Smooth muscle cell (in vitro differentiated cells): ENCODE results near the gene PORCN. TPM values are rescaled to one million over a fixed set of nuclear protein-coding genes. Genes with fewer than 3 reads are reported as not detected.

Experiments used
- DNase-seq: peaks from one replicate; lab custom pipeline; 2025; ENCODE audit not compliant: unreplicated experiment; lab: John Stamatoyannopoulos, UW
- H2AFZ ChIP-seq: fragments of 200-600 bp; sonication (generic); 2 replicates; pipeline ENCODE4 v1.6.0; 2016; ENCODE audit warnings: antibody characterized with exemption, low read depth, mild to moderate bottlenecking
- H3F3A ChIP-seq: fragments of 200-600 bp; sonication (generic); 2 replicates; pipeline ENCODE4 v1.6.0; 2017; ENCODE audit warnings: antibody characterized with exemption, low read depth
- H3K27ac ChIP-seq: fragments of 200-600 bp; sonication (generic); 2 replicates; pipeline ENCODE4 v1.5.1; 2016; ENCODE audit warnings: low read depth, mild to moderate bottlenecking
- H3K27me3 ChIP-seq: fragments of 200-600 bp; sonication (generic); 2 replicates; pipeline ENCODE4 v1.6.1; 2016; ENCODE audit warnings: low read depth, mild to moderate bottlenecking
- H3K36me3 ChIP-seq: fragments of 200-600 bp; sonication (generic); 2 replicates; pipeline ENCODE4 v1.5.1; 2016; ENCODE audit warnings: low read depth
- H3K4me1 ChIP-seq: fragments of 200-600 bp; sonication (generic); 2 replicates; pipeline ENCODE4 v1.5.1; 2016; ENCODE audit warnings: low read depth
- H3K4me2 ChIP-seq: fragments of 200-600 bp; sonication (generic); 2 replicates; pipeline ENCODE4 v1.6.0; 2016; ENCODE audit warnings: mild to moderate bottlenecking
- H3K4me3 ChIP-seq: fragments of 200-600 bp; sonication (generic); 2 replicates; pipeline ENCODE4 v1.5.1; 2016; ENCODE audit warnings: mild to moderate bottlenecking
- H3K79me2 ChIP-seq: fragments of 200-600 bp; sonication (generic); 2 replicates; pipeline ENCODE4 v1.6.0; 2016; ENCODE audit warnings: low read depth, mild to moderate bottlenecking
- H3K9ac ChIP-seq: fragments of 200-600 bp; sonication (generic); 2 replicates; pipeline ENCODE4 v1.6.0; 2016; ENCODE audit warnings: low read depth
- H3K9me3 ChIP-seq: fragments of 200-600 bp; sonication (generic); replicated peaks from 2 replicates; pipeline ENCODE4 v1.5.1; 2016; ENCODE audit warnings: low read depth
- H4K20me1 ChIP-seq: fragments of 200-600 bp; sonication (generic); 2 replicates; pipeline ENCODE4 v1.6.0; 2016; ENCODE audit warnings: low read depth
- WGBS: methylation state at CpG from one replicate; pipeline ENCODE4 v1.1.7; 2016; ENCODE audit warnings: low lambda C conversion rate; 5-methylcytosine and 5-hydroxymethylcytosine counted together
- polyA plus RNA-seq: library from polyadenylated mRNA; unstranded; fragments of >200 nt; fragmentation: Nextera tagmentation; extraction: Ambion mirVana; gene quantifications from 2 replicates; pipeline ENCODE4 v1.2.1, GENCODE V29; 2016
- total RNA-seq: library from RNA; depleted of rRNA; stranded (reverse); fragments of >200 nt; gene quantifications from 2 replicates; pipeline ENCODE4 v1.2.3, GENCODE V29; 2014
- TF ChIP-seq, protein P1 (sequence below): fragments of 200-600 bp; sonication (generic); IDR thresholded peaks from 2 replicates; pipeline ENCODE4 v1.5.1; 2017; ENCODE audit warnings: borderline replicate concordance, mild to moderate bottlenecking, antibody characterized with exemption; ENCODE audit not compliant: insufficient read depth, poor library complexity, severe bottlenecking

PORCN gene
- total and polyA plus RNA-seq, 2 experiments from 2014 or later, result 14.8 to 25.5 TPM

- no peak overlapping the region for H2AFZ ChIP-seq
- H3K9ac ChIP-seq, result no peak overlapping the region
- H3K79me2 ChIP-seq, result no peaks in the 10 kb centered on the region
- H3K27ac ChIP-seq, result peak overlapping the region; percentile 44
- TF ChIP-seq, protein P1, sequence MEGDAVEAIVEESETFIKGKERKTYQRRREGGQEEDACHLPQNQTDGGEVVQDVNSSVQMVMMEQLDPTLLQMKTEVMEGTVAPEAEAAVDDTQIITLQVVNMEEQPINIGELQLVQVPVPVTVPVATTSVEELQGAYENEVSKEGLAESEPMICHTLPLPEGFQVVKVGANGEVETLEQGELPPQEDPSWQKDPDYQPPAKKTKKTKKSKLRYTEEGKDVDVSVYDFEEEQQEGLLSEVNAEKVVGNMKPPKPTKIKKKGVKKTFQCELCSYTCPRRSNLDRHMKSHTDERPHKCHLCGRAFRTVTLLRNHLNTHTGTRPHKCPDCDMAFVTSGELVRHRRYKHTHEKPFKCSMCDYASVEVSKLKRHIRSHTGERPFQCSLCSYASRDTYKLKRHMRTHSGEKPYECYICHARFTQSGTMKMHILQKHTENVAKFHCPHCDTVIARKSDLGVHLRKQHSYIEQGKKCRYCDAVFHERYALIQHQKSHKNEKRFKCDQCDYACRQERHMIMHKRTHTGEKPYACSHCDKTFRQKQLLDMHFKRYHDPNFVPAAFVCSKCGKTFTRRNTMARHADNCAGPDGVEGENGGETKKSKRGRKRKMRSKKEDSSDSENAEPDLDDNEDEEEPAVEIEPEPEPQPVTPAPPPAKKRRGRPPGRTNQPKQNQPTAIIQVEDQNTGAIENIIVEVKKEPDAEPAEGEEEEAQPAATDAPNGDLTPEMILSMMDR, result no peak
- H3K36me3 ChIP-seq, result no peaks in the 10 kb centered on the region
- H3K27me3 ChIP-seq, result no peaks in the 10 kb centered on the region
- H3F3A ChIP-seq, result no peaks in the 10 kb centered on the region
- H3K9me3 ChIP-seq, result no peaks in the 10 kb centered on the region
- H3K4me2 ChIP-seq, result no peak overlapping the region
- no peak overlapping the region for H3K4me3 ChIP-seq
- no peaks in the 10 kb centered on the region for H4K20me1 ChIP-seq
- no peak for DNase-seq
- no peaks in the 10 kb centered on the region for H3K4me1 ChIP-seq
- 70% methylated on average over 4 of the region's 4 CpGs for WGBS
These were observed 49.5 kb downstream of the PORCN start for GRCh38 chrX:48558271-48558670.

GRCh38 chrX:48559636-48560035 is 50.8 kb downstream of the PORCN start:
- no peak overlapping the region for H3K9ac ChIP-seq
- no peak overlapping the region for H2AFZ ChIP-seq
- WGBS, result 96% methylated on average over 24 of the region's 24 CpGs

GRCh38 chrX:48560056-48560455 is 51.3 kb downstream of the PORCN start:
- Histone ChIP-seq H3K4me1 (no peaks in the 10 kb centered on the region), H4K20me1 (no peaks in the 10 kb centered on the region), H3K36me3 (no peaks in the 10 kb centered on the region), H3F3A (no peaks in the 10 kb centered on the region), H3K4me2 (no peak overlapping the region), H2AFZ (no peak overlapping the region), H3K27ac (no peak overlapping the region), H3K9ac (no peak overlapping the region), H3K27me3 (no peaks in the 10 kb centered on the region), H3K9me3 (no peaks in the 10 kb centered on the region), H3K4me3 (no peak overlapping the region), H3K79me2 (no peaks in the 10 kb centered on the region)
- no peak for DNase-seq
- 92% methylated on average over 14 of the region's 14 CpGs for WGBS
- TF ChIP-seq, protein P1, result no peak

More at GRCh38 chrX:48559636-48560035, 50.8 kb downstream of the PORCN start:
- H3K36me3 ChIP-seq, result no peaks in the 10 kb centered on the region
- H3K4me3 ChIP-seq, result no peak overlapping the region
- no peak for DNase-seq
- no peaks in the 10 kb centered on the region for H4K20me1 ChIP-seq
- no peaks in the 10 kb centered on the region for H3K9me3 ChIP-seq
- H3K4me2 ChIP-seq, result no peak overlapping the region
- no peaks in the 10 kb centered on the region for H3F3A ChIP-seq
- TF ChIP-seq, protein P1, result no peak
- no peaks in the 10 kb centered on the region for H3K27me3 ChIP-seq
- no peaks in the 10 kb centered on the region for H3K79me2 ChIP-seq
- H3K4me1 ChIP-seq, result no peaks in the 10 kb centered on the region
- H3K27ac ChIP-seq, result no peak overlapping the region

- Histone ChIP-seq H3K27me3 (no peaks in the 10 kb centered on the region), H2AFZ (no peak overlapping the region), H3K36me3 (no peaks in the 10 kb centered on the region), H3F3A (no peaks in the 10 kb centered on the region), H3K4me2 (no peak overlapping the region), H4K20me1 (no peaks in the 10 kb centered on the region), H3K9me3 (no peaks in the 10 kb centered on the region), H3K4me3 (no peak overlapping the region), H3K79me2 (no peaks in the 10 kb centered on the region), H3K4me1 (no peaks in the 10 kb centered on the region), H3K9ac (no peak overlapping the region), H3K27ac (no peak overlapping the region)
- WGBS, result 93% methylated on average over 12 of the region's 12 CpGs
- TF ChIP-seq, protein P1, result no peak
- DNase-seq, result no peak
These were observed 51.9 kb downstream of the PORCN start for GRCh38 chrX:48560681-48561080.
